Measurements from ENCODE around the gene HNF1B.
A peak's percentile ranks its signal among the peaks of the same experiment; 100 is the strongest.

HNF1B gene

GRCh38 chr17:37761059-37761458 is 16.2 kb upstream of the HNF1B start:
- no peak for DNase-seq

DNA sequence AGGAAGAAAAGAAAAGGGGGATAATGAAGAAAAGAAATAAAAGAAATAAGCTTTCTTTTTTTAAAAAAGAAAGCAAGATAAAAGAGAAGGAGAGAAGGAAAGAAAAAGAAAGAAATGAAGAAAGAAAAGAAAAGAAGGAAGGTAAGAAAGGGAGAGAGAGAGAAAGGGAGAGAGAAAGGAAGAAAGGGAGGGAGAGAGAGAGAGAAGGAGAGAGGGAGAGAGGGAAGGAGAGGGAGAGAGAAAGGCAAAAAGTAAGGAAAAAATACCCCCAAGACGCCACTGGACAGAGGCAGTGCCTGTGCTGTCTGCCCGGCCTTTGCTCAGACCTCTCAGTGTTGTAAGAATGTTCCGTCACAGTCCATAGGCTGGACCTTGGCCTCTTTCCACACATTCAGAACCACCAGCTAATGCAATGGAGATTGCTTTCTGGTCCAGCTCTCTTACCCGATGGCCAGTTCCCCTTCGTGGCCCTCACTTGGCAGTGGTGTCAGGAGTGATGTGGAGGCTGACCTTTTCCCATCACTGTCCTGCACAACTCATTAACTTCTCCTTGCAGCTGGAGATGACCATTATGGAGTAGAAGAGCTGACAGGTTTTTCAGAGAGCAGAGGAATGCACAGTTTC is 14.3 kb upstream of the HNF1B start:
- no peak for DNase-seq

- no peak for DNase-seq
These were observed 11.2 kb upstream of the HNF1B start for GRCh38 chr17:37756051-37756450.

GRCh38 chr17:37755455-37755854 is 10.6 kb upstream of the HNF1B start:
- DNase-seq, result no peak

GRCh38 chr17:37754363-37754762 is 9.5 kb upstream of the HNF1B start:
- no peak for DNase-seq

GRCh38 chr17:37752482-37752881 is 7.6 kb upstream of the HNF1B start:
- no peak for DNase-seq

GRCh38 chr17:37750768-37751475 is 6.1 kb upstream of the HNF1B start:
- no peak for DNase-seq

DNA sequence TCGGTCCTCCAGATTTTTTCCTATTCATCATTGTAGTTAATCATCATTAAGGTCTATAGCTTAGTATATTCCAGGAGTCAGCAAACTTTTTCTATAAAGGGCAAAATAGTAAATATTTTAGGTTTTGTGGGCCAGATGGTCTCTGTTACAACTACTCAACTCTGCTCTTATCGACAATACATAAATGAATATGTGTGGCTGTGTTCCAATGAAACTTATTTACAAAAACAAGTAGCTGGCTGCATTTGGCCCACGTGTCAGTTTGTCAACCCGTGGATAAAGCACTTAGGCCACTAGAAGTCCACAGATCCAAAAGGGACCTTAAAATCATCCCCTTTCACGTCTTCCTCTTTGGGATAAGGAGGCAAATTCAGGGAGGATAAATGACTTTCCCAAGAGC is 5.4 kb upstream of the HNF1B start:
- DNase-seq, result no peak

DNA sequence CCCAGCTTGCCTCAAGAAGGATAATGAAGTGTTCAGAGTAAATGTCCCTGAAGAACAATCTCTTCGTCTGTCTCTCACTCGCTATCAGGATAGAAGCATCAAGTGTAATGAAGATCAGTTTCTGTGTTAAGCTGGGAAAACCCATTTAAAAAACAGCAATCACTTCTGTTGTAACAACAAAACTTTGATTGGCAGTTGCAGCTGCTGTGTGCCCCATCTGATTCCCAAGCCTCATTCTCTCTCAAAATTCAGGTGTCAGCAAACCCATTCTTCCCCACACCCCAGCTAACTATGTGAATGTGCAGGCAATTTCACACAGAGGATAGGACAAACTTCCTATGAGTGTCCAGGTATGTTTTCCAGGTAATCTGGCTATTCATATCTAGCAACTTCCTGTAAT is 2.4 kb upstream of the HNF1B start:
- DNase-seq, result no peak

DNA sequence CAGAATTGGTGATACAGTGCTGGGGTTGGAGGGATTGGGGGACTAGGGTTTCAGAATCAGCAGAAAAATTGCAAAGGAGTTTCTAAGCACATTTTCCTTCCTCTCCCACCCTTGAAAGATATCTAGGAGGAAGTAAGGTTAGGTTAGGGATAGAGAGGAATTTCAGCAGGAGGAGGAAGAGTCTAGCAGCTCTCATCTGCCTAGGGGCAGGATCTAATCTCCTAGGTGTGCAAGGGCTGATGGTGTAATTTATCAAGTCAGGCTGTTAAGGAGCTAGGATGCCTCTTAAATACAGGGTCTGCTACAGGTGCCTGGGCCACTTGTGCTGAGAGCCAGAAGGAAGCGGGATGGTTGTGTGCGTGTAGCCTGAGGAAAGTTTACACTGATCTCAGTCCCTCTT is 1.8 kb upstream of the HNF1B start:
- no peak for DNase-seq

DNA sequence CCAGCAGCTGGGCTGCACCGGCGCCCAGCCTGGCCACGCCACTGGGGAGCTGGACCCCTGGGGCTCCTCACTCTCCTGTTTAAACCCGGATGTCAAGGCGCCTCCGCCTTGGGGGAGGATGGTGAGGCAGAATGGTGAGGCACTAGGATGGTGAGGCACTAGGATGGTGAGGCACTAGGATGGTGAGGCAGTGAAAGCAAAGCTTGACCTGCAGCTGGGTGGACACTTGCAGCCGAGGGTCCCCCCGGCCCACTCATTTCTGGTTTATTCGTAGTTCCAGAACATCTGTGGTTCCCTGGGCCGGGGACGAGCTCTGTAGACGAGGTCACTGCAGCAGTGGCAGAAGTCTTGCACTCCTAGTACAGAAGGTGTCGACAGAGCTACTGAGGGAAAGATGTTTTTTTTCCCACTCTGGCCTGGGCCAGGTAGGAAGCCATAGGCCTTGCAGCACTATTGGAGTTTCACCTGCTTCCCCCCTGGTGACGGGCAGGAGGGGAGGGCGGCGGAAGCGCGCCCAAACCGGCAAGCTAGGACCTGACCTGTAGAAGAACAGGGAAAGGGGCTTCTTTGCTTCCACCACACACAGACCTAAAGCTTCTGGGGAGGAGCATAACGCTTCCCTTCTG is 1.1 kb upstream of the HNF1B start:
- no peak for DNase-seq

- DNase-seq, result no peak
These were observed 279 bp downstream of the HNF1B start for GRCh38 chr17:37744633-37744927.

DNA sequence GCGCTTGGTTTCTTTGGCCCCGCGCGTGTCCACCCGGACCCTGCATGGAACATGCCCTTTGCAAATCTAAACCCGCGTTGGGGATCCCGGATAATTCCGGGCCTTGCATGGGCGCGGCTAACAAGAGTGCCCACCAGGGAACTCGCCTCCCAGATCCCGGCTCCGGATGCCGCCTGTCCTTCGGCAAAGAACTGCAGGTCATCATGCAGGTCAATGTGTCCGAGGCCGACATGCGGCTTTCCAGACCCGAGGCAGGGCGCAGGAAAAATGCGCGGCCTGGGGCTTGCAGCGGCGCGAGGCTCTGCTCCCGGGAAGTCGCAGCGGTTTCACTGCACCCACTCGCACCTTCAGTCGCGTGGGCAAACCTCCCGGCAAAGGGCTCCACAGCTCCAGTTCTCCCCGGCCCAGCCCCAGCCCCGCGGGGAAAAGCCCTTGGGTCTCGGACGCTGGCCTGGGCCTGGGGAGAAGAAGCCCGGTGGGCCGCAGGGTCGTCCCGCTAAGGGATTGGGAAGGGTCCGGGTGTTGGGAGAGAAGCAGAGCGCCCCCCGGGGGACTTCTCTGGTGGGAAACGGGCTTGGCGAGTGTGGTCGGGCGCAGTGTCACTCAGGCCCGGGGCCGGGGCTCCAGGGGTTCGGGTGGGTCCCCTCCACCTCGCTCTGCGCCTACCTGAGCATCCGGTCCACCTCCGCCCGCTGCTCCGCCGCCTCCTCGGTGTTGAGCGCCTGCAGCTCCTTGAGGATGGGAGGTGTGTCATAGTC is 805 bp downstream of the HNF1B start:
- DNase-seq, result no peak

DNA sequence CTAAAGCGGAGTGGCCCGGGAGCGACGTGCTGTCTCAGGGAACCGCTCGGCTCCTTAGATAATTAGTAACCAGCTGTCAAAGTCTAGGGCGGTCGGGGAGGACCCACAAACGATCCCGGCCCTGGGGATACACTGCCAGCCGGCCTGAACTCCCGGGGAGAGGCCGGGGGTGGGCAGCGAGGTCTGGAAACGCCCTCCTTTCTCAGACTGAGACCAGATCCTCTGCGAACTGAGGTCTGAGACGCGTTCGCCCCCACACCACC is 1.3 kb downstream of the HNF1B start:
- no peak for DNase-seq

GRCh38 chr17:37742762-37743611 is 1.9 kb downstream of the HNF1B start:
- no peak for DNase-seq

DNA sequence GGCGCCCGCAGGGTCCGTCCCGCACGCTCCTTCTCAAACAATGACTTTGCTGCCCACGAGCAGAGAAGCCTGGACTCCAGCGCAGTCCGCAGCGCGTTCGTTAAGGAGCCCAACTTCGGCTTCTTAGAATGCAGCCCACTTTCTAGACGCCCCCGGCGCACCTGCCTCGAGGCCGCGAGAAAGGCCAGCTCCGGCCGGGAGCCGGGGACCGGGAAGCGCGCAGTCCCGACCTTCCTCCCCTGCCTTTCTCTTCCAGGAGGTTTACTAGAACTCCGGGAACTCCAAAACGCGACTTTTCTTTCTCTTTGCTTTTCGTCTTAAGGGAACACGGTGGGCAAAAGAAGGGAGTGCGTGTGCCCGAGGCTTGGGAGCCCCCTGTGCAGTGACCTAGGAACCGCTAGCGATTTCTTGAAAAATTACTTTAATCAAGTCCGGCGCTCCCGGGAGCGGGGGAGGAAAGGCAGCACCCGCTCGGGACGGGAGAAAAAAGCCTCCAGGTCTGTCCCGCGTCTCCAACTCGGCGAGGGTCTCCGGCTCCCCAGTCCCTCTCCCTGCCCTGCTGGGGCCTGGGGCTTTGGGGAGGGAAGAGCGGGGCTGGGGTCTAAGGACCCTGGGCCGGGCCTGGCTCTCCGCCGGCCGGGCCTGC is 2.6 kb downstream of the HNF1B start:
- DNase-seq, result no peak

DNA sequence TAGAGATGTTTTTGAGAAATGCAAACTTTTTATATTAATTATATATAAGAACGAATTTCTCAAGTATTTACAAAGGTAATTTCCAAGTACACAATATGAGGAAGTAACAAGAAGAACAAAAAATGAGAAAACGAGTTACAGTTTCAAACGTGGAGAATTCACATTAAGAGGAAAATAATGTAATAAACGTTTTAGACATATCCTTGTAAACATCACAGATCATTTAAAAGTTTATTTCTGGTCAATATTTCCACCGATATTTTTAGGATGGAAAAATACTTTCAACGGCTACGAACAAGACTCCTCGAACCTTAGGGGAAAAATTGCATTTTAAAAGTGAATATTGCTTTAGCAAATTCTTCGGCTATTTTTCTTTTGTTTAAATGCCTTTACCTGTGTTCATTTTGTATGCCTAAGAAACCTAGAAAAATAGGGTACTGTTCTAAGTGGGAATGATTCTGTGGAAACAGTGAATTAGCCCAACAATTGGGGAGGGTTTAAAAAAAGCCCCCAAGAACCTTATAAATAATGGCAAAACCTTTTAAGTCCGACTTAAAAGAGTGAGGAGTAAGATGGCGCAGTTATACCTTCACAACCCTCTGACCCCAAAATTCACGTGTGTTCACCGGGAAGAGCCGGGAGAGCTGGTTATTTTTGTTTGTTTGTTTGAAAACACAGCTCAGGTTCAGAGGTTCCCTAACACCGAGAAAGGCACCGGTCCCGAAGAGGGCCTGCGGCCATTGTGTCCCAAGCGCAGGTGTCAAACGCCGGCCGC is 3.3 kb downstream of the HNF1B start:
- DNase-seq, result peak; percentile 38

- no peak for DNase-seq
These were observed 3.9 kb downstream of the HNF1B start for GRCh38 chr17:37740915-37741314.

- DNase-seq, result no peak
These were observed 6.9 kb downstream of the HNF1B start for GRCh38 chr17:37737971-37738370.

- peak; percentile 52 for DNase-seq
These were observed 7.8 kb downstream of the HNF1B start for GRCh38 chr17:37737081-37737480.

DNA sequence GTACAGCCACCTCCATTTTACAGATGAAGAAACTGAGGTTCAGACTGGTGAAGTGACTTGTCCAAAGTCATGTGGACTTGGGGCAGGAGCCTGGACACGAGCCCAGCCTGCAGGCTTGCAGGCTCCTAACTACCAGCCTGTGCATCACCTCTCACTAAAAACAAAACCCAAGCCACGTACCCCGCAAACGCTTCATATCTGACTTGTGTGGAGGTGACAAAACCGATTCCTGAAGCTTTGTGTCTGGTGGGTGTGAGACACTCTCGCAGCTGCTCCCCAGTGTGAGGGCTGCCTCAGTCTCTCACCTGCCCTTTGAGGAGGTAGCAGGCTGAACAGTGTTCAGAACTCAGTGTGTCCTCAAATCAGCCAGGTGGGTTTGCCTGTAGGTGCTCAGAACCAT is 8.4 kb downstream of the HNF1B start:
- no peak for DNase-seq

- DNase-seq, result no peak
These were observed 9.7 kb downstream of the HNF1B start for GRCh38 chr17:37735165-37735564.
